ENCODE measurements around the gene ROR2. TPM values are rescaled to one million over a fixed set of nuclear protein-coding genes. Genes with fewer than 3 reads are reported as not detected.

Gene ROR2
- total and polyA plus RNA-seq, 4 experiments from 2014 or later: 0.17 to 0.31 (median 0.29) TPM; not detected in 1

- Histone ChIP-seq H3K9me3 (ENCODE audit: control insufficient read depth in 1 of 2, low read length in 2 of 2) (no peaks in the 10 kb centered on the region), H3K4me1 (ENCODE audit: insufficient read depth, low read length) (no peaks in the 10 kb centered on the region), H3K27me3 (ENCODE audit: insufficient read depth, low read length) (no peaks in the 10 kb centered on the region), H3K27ac (ENCODE audit: low read depth, low read length) (no peak overlapping the region), H3K4me3 (ENCODE audit: low read length in 2 of 2) (no peak overlapping the region), H3K36me3 (ENCODE audit: insufficient read depth, low read length) (no peaks in the 10 kb centered on the region)
- Mint-ChIP-seq H3K27ac (no peak overlapping the region), H3K27me3 (peaks cover 0 to 2% of the 10 kb centered on the region in 2 donors), H3K36me3 (no peaks in the 10 kb centered on the region), H3K9me3 (no peaks in the 10 kb centered on the region), H3K4me1 (no peaks in the 10 kb centered on the region), H3K4me3 (no peak overlapping the region)
- DNase-seq: no peak
- intact Hi-C loops (cut with micrococcal nuclease): no loop called here
- ChIA-PET CTCF (ENCODE audit: partially characterized antibody) (no interaction called here), POLR2A (ENCODE audit: partially characterized antibody) (no interaction called here)
These were observed 133.7 kb downstream of the ROR2 start for GRCh38 chr9:91816356-91816755.

DNA sequence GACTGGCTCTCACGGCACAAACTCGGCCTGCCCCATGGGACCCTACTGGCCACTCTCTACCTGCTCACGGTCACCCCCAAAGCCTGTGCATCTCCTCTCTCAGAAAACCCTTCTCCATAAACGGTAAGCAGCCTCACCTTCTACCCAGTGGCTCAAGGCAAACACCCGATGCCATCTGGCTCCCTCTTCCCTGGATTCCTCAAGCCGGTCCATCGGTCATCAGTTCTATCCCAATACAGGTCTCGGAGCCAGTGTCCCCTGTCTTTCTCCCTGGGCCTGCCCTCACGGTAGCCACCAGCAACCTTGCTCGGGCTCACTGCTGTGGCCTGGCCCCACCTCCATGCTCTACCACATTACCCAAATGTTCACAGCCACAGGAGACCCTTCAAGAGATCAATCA, 134.1 kb downstream of the ROR2 start:
- Histone ChIP-seq H3K36me3 (ENCODE audit: insufficient read depth, low read length) (no peaks in the 10 kb centered on the region), H3K4me3 (ENCODE audit: low read length in 2 of 2) (no peak overlapping the region), H3K27ac (ENCODE audit: low read depth, low read length) (no peak overlapping the region), H3K27me3 (ENCODE audit: insufficient read depth, low read length) (no peaks in the 10 kb centered on the region), H3K4me1 (ENCODE audit: insufficient read depth, low read length) (no peaks in the 10 kb centered on the region), H3K9me3 (ENCODE audit: control insufficient read depth in 1 of 2, low read length in 2 of 2) (no peaks in the 10 kb centered on the region)
- Mint-ChIP-seq H3K9me3 (no peaks in the 10 kb centered on the region), H3K4me1 (no peaks in the 10 kb centered on the region), H3K27me3 (peaks cover 0 to 2% of the 10 kb centered on the region in 2 donors), H3K4me3 (no peak overlapping the region), H3K27ac (no peak overlapping the region), H3K36me3 (no peaks in the 10 kb centered on the region)
- no peak for DNase-seq
- intact Hi-C loops (cut with micrococcal nuclease): no loop called here
- CTCF ChIA-PET (ENCODE audit: partially characterized antibody): no interaction called here
- POLR2A ChIA-PET (ENCODE audit: partially characterized antibody): no interaction called here

GRCh38 chr9:91814753-91815152, 135.3 kb downstream of the ROR2 start:
- Histone ChIP-seq H3K4me3 (ENCODE audit: low read length in 2 of 2) (no peak overlapping the region), H3K27ac (ENCODE audit: low read depth, low read length) (no peak overlapping the region), H3K4me1 (ENCODE audit: insufficient read depth, low read length) (no peaks in the 10 kb centered on the region), H3K36me3 (ENCODE audit: insufficient read depth, low read length) (no peaks in the 10 kb centered on the region), H3K27me3 (ENCODE audit: insufficient read depth, low read length) (no peaks in the 10 kb centered on the region), H3K9me3 (ENCODE audit: control insufficient read depth in 1 of 2, low read length in 2 of 2) (no peaks in the 10 kb centered on the region)
- no peak for DNase-seq
- Mint-ChIP-seq H3K4me3 (no peak overlapping the region), H3K9me3 (no peaks in the 10 kb centered on the region), H3K4me1 (no peaks in the 10 kb centered on the region), H3K27me3 (peaks cover 0 to 2% of the 10 kb centered on the region in 2 donors), H3K27ac (no peak overlapping the region), H3K36me3 (no peaks in the 10 kb centered on the region)
- ChIA-PET CTCF (ENCODE audit: partially characterized antibody) (no interaction called here), POLR2A (ENCODE audit: partially characterized antibody) (no interaction called here)
- intact Hi-C loops (cut with micrococcal nuclease): no loop called here

DNA sequence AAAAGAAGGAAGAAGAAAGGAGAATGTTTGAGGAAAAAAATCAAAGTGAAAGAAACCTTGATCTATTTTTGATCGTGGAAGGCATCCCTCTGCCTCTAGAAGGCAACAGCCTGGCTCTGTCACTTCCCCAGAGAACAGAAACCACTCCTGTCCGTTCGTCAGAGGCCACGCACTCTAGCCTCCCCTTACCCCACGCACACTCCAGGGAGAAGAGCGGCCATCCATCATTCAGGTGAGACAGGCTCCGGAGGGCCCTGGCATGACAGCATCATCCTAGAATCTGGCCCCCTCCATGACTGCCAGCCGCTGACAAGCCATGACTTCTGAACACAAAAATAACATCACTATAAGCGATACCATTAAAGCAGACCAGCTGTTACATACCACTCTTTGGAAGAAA, 135.8 kb downstream of the ROR2 start:
- Mint-ChIP-seq H3K4me3 (no peak overlapping the region), H3K36me3 (no peaks in the 10 kb centered on the region), H3K9me3 (no peaks in the 10 kb centered on the region), H3K27me3 (peaks cover 0 to 2% of the 10 kb centered on the region in 2 donors), H3K4me1 (no peaks in the 10 kb centered on the region), H3K27ac (no peak overlapping the region)
- Histone ChIP-seq H3K36me3 (ENCODE audit: insufficient read depth, low read length) (no peaks in the 10 kb centered on the region), H3K9me3 (ENCODE audit: control insufficient read depth in 1 of 2, low read length in 2 of 2) (no peaks in the 10 kb centered on the region), H3K4me1 (ENCODE audit: insufficient read depth, low read length) (no peaks in the 10 kb centered on the region), H3K27ac (ENCODE audit: low read depth, low read length) (no peak overlapping the region), H3K4me3 (ENCODE audit: low read length in 2 of 2) (no peak overlapping the region), H3K27me3 (ENCODE audit: insufficient read depth, low read length) (no peaks in the 10 kb centered on the region)
- no peak for DNase-seq
- ChIA-PET CTCF (ENCODE audit: partially characterized antibody) (no interaction called here), POLR2A (ENCODE audit: partially characterized antibody) (no interaction called here)
- intact Hi-C loops (cut with micrococcal nuclease): no loop called here

- Mint-ChIP-seq H3K36me3 (no peaks in the 10 kb centered on the region), H3K9me3 (no peaks in the 10 kb centered on the region), H3K27me3 (peaks cover 0 to 3% of the 10 kb centered on the region in 2 donors), H3K4me3 (no peak overlapping the region), H3K27ac (no peak overlapping the region), H3K4me1 (no peaks in the 10 kb centered on the region)
- Histone ChIP-seq H3K27me3 (ENCODE audit: insufficient read depth, low read length) (no peaks in the 10 kb centered on the region), H3K9me3 (ENCODE audit: control insufficient read depth in 1 of 2, low read length in 2 of 2) (no peaks in the 10 kb centered on the region), H3K27ac (ENCODE audit: low read depth, low read length) (no peak overlapping the region), H3K4me3 (ENCODE audit: low read length in 2 of 2) (no peak overlapping the region), H3K4me1 (ENCODE audit: insufficient read depth, low read length) (no peaks in the 10 kb centered on the region), H3K36me3 (ENCODE audit: insufficient read depth, low read length) (no peaks in the 10 kb centered on the region)
- intact Hi-C loops (cut with micrococcal nuclease): no loop called here
- DNase-seq: no peak
- CTCF ChIA-PET (ENCODE audit: partially characterized antibody): no interaction called here
- POLR2A ChIA-PET (ENCODE audit: partially characterized antibody): no interaction called here
These were observed 136.7 kb downstream of the ROR2 start for GRCh38 chr9:91813176-91813795.

DNA sequence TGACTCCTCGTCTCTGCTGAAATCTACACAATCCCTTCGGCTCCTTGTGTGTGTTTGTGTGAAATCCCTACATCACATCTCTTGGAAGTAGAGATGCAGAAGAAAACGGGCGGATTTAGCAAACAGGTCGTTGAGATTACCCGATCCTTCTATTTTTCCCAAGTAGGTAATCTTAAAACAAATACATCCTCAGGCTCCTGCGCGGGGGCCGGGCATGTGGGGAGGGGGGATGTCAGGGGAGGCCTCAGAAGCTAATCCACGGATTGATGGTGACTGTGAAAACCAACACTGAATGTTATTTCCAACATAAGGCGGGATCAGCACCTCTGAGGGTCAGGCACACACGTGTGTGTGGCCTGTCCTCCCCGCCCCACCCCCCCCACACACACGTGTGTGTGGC, 137.8 kb downstream of the ROR2 start:
- Histone ChIP-seq H3K27me3 (ENCODE audit: insufficient read depth, low read length) (no peaks in the 10 kb centered on the region), H3K36me3 (ENCODE audit: insufficient read depth, low read length) (no peaks in the 10 kb centered on the region), H3K9me3 (ENCODE audit: control insufficient read depth in 1 of 2, low read length in 2 of 2) (no peaks in the 10 kb centered on the region), H3K27ac (ENCODE audit: low read depth, low read length) (no peak overlapping the region), H3K4me3 (ENCODE audit: low read length in 2 of 2) (no peak overlapping the region), H3K4me1 (ENCODE audit: insufficient read depth, low read length) (no peaks in the 10 kb centered on the region)
- no peak for DNase-seq
- H3K4me1 Mint-ChIP-seq: no peaks in the 10 kb centered on the region
- intact Hi-C loops (cut with micrococcal nuclease): no loop called here
- CTCF ChIA-PET (ENCODE audit: partially characterized antibody): no interaction called here
- no peak overlapping the region for H3K4me3 Mint-ChIP-seq
- POLR2A ChIA-PET (ENCODE audit: partially characterized antibody): no interaction called here
- peaks cover 0 to 3% of the 10 kb centered on the region in 2 donors for H3K27me3 Mint-ChIP-seq
- no peak overlapping the region for H3K27ac Mint-ChIP-seq
- H3K36me3 Mint-ChIP-seq: no peaks in the 10 kb centered on the region
- no peaks in the 10 kb centered on the region for H3K9me3 Mint-ChIP-seq

GRCh38 chr9:91811024-91811909, 138.8 kb downstream of the ROR2 start:
- H3K27me3 ChIP-seq (ENCODE audit: insufficient read depth, low read length): no peaks in the 10 kb centered on the region
- H3K27ac ChIP-seq (ENCODE audit: low read depth, low read length): no peak overlapping the region
- no peaks in the 10 kb centered on the region for H3K4me1 Mint-ChIP-seq
- no peaks in the 10 kb centered on the region for H3K36me3 Mint-ChIP-seq
- H3K27me3 Mint-ChIP-seq: peaks cover 0 to 1% of the 10 kb centered on the region in 2 donors
- no peaks in the 10 kb centered on the region for H3K36me3 ChIP-seq (ENCODE audit: insufficient read depth, low read length)
- no peak overlapping the region for H3K4me3 Mint-ChIP-seq
- intact Hi-C loops (cut with micrococcal nuclease): no loop called here
- no peak overlapping the region for H3K27ac Mint-ChIP-seq
- H3K9me3 ChIP-seq (ENCODE audit: control insufficient read depth in 1 of 2, low read length in 2 of 2): no peaks in the 10 kb centered on the region
- no peaks in the 10 kb centered on the region for H3K4me1 ChIP-seq (ENCODE audit: insufficient read depth, low read length)
- CTCF ChIA-PET (ENCODE audit: partially characterized antibody): no interaction called here
- DNase-seq: no peak
- POLR2A ChIA-PET (ENCODE audit: partially characterized antibody): no interaction called here
- peaks cover 0 to 2% (median 0%) of the 10 kb centered on the region in 8 donors for H3K9me3 Mint-ChIP-seq
- no peak overlapping the region for H3K4me3 ChIP-seq (ENCODE audit: low read length in 2 of 2)
